Measurements from ENCODE around the gene SMOC2. TPM values are rescaled to one million over a fixed set of nuclear protein-coding genes. Genes with fewer than 3 reads are reported as not detected.

SMOC2 gene
- total and polyA plus RNA-seq, 2 donors (not counting 1 experiment from before 2014, with no cell fraction given) = 0.37 TPM; not detected in 1

- WGBS (ENCODE audit: insufficient coverage) = 86% methylated on average over 4 of the region's 6 CpGs
- no peaks in the 10 kb centered on the region for H3K4me1 Mint-ChIP-seq
- H3K9ac ChIP-seq (ENCODE audit: low read length) = no peak overlapping the region
- peaks cover 0 to 7% (median 0%) of the 10 kb centered on the region in 3 donors for H3K9me3 ChIP-seq (ENCODE audit: control extremely low read depth in 1 of 3, control insufficient read depth in 2 of 3, insufficient read depth in 1 of 3, low read length in 2 of 3)
- no peak overlapping the region for H3K27ac Mint-ChIP-seq
- peaks cover 19% of the 10 kb centered on the region for H3K27me3 Mint-ChIP-seq
- DNase-seq = no peak
- ChIA-PET CTCF (no interaction called here), POLR2A (no interaction called here)
- ATAC-seq (ENCODE audit: low read depth) = no peak
- no peak overlapping the region for H3K4me2 ChIP-seq (replicated peaks; ENCODE audit: low read depth, low read length, poor library complexity, severe bottlenecking)
- intact Hi-C loops (cut with micrococcal nuclease) = no loop called here
- H4K20me1 ChIP-seq (ENCODE audit: control insufficient read depth, insufficient read depth, low read length, poor library complexity, severe bottlenecking) = no peaks in the 10 kb centered on the region
- no peak overlapping the region for H2AFZ ChIP-seq (ENCODE audit: insufficient read depth, low read depth, low read length, poor library complexity, severe bottlenecking)
- no peaks in the 10 kb centered on the region for H3K79me2 ChIP-seq (ENCODE audit: control insufficient read depth, insufficient read depth, low read length)
- no peak overlapping the region for H3K4me3 Mint-ChIP-seq
- no peak overlapping the region for H3K4me3 ChIP-seq (ENCODE audit: control extremely low read depth in 1 of 5, extremely low read depth in 1 of 5, insufficient read depth in 1 of 5, low read depth in 2 of 5, low read length in 4 of 5)
- H3K4me1 ChIP-seq (ENCODE audit: control insufficient read depth in 2 of 2, insufficient read depth in 2 of 2, low read length in 2 of 2) = no peaks in the 10 kb centered on the region
- no peaks in the 10 kb centered on the region for H3K9me3 Mint-ChIP-seq (ENCODE audit: insufficient read depth)
- no peaks in the 10 kb centered on the region for H3K36me3 ChIP-seq (replicated peaks in 1 of 2; ENCODE audit: control extremely low read depth in 1 of 2, control insufficient read depth in 1 of 2, extremely low read depth in 1 of 2, insufficient read depth in 2 of 2, low read length in 1 of 2)
- H3K27ac ChIP-seq (ENCODE audit: low read length in 2 of 2) = no peak overlapping the region
- TF ChIP-seq CTCF (IDR thresholded peaks at IDR 0.05) = no peak
- no peak for TF ChIP-seq EZH2 (IDR thresholded peaks at IDR 0.05; ENCODE audit: borderline replicate concordance, insufficient read depth, low read depth, low read length, poor library complexity, severe bottlenecking)
- H3K27me3 ChIP-seq (replicated peaks in 1 of 4; ENCODE audit: control extremely low read depth in 1 of 4, control insufficient read depth in 3 of 4, insufficient read depth in 4 of 4, low read length in 3 of 4) = peaks cover 0 to 3% (median 0%) of the 10 kb centered on the region in 4 experiments
These were observed 6.5 kb upstream of the SMOC2 start for GRCh38 chr6:168434505-168434904.

GRCh38 chr6:168437751-168438150 is 3.2 kb upstream of the SMOC2 start:
- no peaks in the 10 kb centered on the region for H3K36me3 ChIP-seq (replicated peaks in 1 of 2; ENCODE audit: control extremely low read depth in 1 of 2, control insufficient read depth in 1 of 2, extremely low read depth in 1 of 2, insufficient read depth in 2 of 2, low read length in 1 of 2)
- TF ChIP-seq CTCF (IDR thresholded peaks at IDR 0.05) = no peak
- TF ChIP-seq EZH2 (IDR thresholded peaks at IDR 0.05; ENCODE audit: borderline replicate concordance, insufficient read depth, low read depth, low read length, poor library complexity, severe bottlenecking) = no peak
- H3K27me3 ChIP-seq (replicated peaks in 1 of 4; ENCODE audit: control extremely low read depth in 1 of 4, control insufficient read depth in 3 of 4, insufficient read depth in 4 of 4, low read length in 3 of 4) = peaks cover 0 to 21% (median 3%) of the 10 kb centered on the region in 4 experiments
- no peak overlapping the region for H3K4me3 Mint-ChIP-seq
- H3K27ac ChIP-seq (ENCODE audit: low read length in 2 of 2) = no peak overlapping the region
- H3K9ac ChIP-seq (ENCODE audit: low read length) = no peak overlapping the region
- 92% methylated on average over 7 of the region's 9 CpGs for WGBS (ENCODE audit: insufficient coverage)
- ATAC-seq (ENCODE audit: low read depth) (no peak), DNase-seq (no peak)
- no peaks in the 10 kb centered on the region for H4K20me1 ChIP-seq (ENCODE audit: control insufficient read depth, insufficient read depth, low read length, poor library complexity, severe bottlenecking)
- no peaks in the 10 kb centered on the region for H3K79me2 ChIP-seq (ENCODE audit: control insufficient read depth, insufficient read depth, low read length)
- H3K4me2 ChIP-seq (replicated peaks; ENCODE audit: low read depth, low read length, poor library complexity, severe bottlenecking) = no peak overlapping the region
- no peak overlapping the region for H3K27ac Mint-ChIP-seq
- no peaks in the 10 kb centered on the region for H3K4me1 Mint-ChIP-seq
- H3K9me3 ChIP-seq (ENCODE audit: control extremely low read depth in 1 of 3, control insufficient read depth in 2 of 3, insufficient read depth in 1 of 3, low read length in 2 of 3) = peaks cover 0 to 8% (median 0%) of the 10 kb centered on the region in 3 donors
- no peaks in the 10 kb centered on the region for H3K9me3 Mint-ChIP-seq (ENCODE audit: insufficient read depth)
- ChIA-PET POLR2A (no interaction called here), CTCF (no interaction called here)
- H3K4me1 ChIP-seq (ENCODE audit: control insufficient read depth in 2 of 2, insufficient read depth in 2 of 2, low read length in 2 of 2) = no peaks in the 10 kb centered on the region
- H3K4me3 ChIP-seq (ENCODE audit: control extremely low read depth in 1 of 5, extremely low read depth in 1 of 5, insufficient read depth in 1 of 5, low read depth in 2 of 5, low read length in 4 of 5) = no peak overlapping the region
- no peak overlapping the region for H2AFZ ChIP-seq (ENCODE audit: insufficient read depth, low read depth, low read length, poor library complexity, severe bottlenecking)
- peaks cover 33% of the 10 kb centered on the region for H3K27me3 Mint-ChIP-seq
- intact Hi-C loops (cut with micrococcal nuclease) = no loop called here

Measured in B cell (primary cell).